DMS153 (cell line): ENCODE results near the gene CYYR1.

Source experiments
- DNase-seq: peaks from one replicate; lab custom pipeline; 2025; lab: John Stamatoyannopoulos, UW

The CYYR1 gene

GRCh38 chr21:26553898-26554297 is 19.2 kb downstream of the CYYR1 start:
- DNase-seq = no peak

DNA sequence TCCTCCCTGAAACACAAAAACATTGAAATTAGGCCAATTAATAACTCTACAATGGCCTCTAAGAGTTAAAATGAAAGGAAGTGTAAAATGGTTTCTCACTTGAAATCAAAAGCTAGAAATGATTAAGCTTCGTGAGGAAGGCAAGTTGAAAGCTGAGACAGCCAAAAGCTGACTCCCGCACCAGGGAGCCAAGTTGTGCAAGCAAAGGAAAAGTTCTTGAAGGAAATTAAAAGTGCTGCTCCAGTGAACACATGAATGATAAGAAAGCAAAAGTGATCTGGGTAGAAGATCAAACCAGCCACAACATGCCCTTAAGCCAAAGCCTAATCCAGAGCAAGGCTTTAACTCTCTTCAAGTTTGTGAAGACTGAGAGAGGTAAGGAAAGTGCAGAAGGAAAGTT is 22.8 kb downstream of the CYYR1 start:
- no peak for DNase-seq

- DNase-seq = no peak
Observed at GRCh38 chr21:26546446-26547097, 26.5 kb downstream of the CYYR1 start.

- DNase-seq = no peak
Observed at GRCh38 chr21:26544201-26544775, 28.8 kb downstream of the CYYR1 start.

DNA sequence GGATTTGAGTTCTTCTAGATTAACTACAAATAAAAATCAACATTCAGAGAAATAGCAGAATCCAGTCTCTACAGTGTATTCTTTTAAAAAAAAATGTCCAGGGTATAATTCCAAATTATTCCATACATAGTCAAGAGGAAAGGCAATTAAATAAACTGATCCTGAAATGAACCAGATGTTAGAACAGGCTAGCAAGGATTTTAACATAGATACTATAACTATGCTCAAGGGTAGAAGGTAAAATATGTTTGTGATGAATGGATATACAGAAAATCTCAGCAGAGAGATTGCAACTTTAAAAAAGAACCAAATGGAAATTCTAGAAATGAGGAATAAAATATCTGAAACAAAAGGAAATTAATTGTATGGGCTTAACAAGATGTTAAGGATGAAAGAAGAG is 32.4 kb downstream of the CYYR1 start:
- no peak for DNase-seq

- DNase-seq = no peak
Observed at GRCh38 chr21:26539566-26539965, 33.5 kb downstream of the CYYR1 start.

GRCh38 chr21:26534517-26534916 is 38.6 kb downstream of the CYYR1 start:
- DNase-seq = no peak

DNA sequence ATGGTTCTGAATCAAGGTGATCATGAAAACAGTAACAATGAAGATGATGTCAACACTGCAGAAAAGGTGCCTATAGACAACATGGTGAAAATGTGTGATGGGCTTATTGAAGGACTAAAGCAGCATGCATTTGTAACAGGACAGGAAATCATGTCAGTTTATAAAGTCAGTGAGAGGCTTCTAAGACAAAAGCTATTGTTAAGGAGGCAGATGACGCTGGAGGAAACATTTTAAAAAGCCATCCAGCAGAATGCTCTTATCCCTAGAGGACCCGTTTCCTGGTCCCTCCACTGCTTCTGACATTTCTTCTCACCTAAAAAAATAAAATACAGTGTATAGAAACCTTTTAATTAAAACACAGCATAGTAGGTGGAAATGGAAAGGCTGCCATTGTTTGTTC is 40.9 kb downstream of the CYYR1 start:
- no peak for DNase-seq

DNA sequence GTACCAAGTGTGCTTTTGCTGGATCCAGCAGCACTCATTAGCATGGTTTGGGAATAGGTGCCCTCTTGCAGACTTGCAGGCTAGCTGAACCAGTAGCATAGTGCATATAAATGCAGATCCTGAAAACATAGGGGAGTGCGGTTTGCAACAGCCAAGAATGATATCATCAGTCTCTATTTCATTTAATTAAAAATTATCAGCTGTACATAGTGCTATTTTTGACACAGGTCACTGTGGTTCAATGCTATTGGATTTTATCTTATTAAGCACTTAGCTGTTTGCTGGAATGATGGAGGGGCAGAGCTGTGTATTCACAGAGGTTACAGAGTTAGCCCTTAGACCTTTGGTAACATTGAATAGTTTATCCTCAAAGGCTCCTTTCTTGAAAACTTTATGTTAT is 43.6 kb downstream of the CYYR1 start:
- no peak for DNase-seq

DNA sequence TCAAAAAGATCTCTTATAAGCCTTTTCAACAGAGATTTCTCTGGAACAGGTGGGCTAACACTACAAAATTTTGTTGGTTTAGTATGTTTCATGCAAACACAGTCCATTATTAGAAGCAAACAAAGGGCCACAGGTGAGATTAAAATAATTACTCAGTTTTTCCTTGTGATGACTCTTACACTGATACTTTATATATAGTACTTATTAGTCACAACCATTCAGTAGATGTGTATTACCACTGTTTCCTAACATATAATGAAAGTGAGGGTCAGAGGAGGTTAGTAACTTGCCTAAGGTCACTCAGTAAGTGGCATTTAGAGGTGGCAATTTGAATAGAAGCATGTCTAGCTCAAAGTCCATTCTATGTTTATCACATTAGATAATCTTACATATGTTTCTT is 44.2 kb downstream of the CYYR1 start:
- DNase-seq = no peak

GRCh38 chr21:26522704-26523103 is 50.4 kb downstream of the CYYR1 start:
- DNase-seq = no peak

DNA sequence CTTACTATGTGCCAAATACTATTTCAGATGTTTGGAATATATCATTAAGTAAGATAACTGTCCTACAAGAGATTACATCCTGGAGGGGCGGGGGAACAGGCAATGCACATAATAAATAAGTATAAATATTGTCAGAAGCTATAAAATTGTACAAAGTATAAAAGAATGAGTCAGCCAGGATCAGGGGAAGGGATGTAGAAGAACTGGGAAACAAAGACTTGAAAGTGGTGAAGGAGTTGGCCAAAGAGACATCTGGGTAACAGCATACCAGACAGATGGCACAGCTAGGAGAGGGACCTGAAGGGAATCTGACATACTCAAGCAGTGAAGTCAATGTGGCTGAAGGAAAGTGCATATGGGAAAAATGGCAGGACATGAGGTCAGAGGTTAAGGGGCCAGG is 53.9 kb downstream of the CYYR1 start:
- no peak for DNase-seq

- DNase-seq = no peak
Observed at GRCh38 chr21:26515257-26515656, 57.8 kb downstream of the CYYR1 start.

DNA sequence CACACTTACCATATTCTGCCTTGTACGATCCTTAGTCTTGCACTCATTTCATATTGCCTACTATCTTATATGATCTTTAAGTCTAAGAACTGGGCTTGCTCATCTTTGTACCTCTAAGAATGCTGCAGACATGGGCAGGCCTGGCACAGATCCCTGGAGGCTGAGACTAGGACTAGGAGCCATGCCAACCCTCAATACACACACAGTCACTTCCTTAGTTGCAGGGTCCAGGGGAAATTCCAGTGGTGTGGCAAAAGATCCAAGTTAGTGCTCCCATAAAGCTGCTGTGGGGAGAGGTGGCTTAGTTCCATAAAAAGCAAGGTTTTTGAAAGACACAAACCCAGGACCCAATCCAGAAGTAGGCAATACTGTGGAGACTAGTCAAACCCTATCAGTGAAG is 59.9 kb downstream of the CYYR1 start:
- DNase-seq = no peak

DNA sequence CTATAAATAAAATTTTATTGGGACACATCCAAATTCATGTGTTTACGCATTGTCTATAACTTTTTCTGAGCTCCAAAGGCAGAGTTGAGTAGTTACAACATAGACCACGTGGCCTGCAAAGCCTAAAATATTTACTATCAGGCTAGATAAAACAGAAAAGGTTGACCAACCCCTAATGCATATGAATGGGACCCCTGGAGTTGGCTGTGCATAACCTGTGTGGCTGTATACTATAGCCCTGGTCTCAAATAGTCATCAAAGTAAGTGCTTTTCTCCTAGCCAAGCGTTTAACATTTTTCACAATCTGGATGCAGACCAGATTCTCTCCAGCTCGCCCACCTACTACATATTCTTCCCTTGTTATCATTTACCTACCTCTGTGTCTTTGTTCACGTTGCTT is 60.4 kb downstream of the CYYR1 start:
- no peak for DNase-seq

- DNase-seq = no peak
Observed at GRCh38 chr21:26508903-26509302, 64.2 kb downstream of the CYYR1 start.

DNA sequence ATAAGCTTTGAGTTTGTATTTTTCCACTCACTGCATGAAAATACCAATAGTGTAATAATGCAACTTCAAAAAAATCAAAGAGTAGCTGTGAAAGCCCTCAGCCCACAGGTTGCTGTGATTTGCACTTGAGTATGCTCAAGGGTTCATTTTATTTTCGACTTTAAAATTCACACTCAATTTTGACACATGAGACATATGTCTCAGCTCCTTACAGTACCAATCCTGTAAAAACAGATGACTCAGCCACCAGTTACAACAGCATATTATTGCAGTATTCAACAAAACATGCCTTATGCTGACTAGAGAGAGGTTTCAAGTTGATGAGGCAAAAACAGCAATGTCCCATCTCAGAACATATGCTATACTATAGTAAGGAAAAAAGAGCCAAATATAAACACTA is 66.1 kb downstream of the CYYR1 start:
- DNase-seq = no peak

DNA sequence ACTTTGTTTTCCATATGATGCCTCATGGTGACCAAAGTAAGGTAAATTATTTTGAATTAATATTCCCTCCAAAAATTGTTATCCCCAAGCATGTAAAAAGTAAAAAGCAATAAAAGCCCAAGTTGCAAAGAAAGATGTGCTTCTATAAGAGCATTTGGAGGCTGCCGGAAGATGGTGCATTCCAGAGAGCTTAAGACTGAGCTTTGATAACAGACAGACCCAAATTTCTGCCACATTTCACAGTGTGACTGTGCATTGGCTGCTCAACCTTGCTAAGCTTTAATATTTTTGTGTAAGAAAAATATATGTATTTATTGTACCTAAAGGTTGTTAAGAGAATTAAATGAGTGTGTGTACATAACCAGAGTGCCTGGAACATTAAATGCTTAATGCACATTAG is 67.9 kb downstream of the CYYR1 start:
- no peak for DNase-seq

DNA sequence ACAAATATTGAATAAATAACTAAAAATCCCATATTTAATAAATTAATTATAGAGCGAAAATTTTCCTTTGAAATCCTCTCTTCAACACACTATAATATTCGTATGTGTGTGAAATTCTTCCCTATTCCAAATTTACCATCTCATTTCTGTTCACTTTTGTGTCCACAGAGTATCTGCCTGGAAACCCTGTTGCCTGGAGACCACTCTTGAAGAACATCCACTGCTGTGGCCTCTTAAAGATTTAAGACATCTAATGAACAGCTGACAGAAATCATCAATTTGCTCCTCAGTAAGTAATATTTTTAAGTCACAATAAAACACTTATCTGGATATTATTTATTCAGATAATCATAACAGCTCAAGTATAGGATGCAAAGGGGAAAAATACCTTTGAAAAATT is 69.7 kb downstream of the CYYR1 start:
- DNase-seq = no peak

GRCh38 chr21:26501495-26502021 is 71.5 kb downstream of the CYYR1 start:
- DNase-seq = no peak

GRCh38 chr21:26499495-26499894 is 73.6 kb downstream of the CYYR1 start:
- no peak for DNase-seq

- DNase-seq = no peak
Observed at GRCh38 chr21:26495283-26495849, 77.7 kb downstream of the CYYR1 start.

DNA sequence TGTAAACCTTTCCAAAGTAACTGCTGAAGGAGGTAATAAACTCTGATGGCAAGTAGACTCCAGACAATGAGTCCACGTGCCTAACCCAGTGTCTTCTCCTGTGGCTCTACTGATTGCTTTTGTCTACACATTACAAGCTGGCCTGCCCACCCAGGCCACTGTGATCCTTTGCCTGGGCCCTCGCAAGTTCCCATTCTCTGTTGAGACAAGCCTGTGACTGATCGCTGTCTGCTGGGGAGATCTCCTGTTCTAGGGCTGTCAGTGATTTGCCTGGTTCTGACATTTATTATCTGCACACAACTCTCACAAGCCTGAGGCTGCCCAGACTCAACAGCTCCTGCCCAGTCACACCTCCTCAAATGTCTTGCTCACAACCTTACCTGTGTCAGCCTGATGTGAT is 81.4 kb downstream of the CYYR1 start:
- no peak for DNase-seq

DNA sequence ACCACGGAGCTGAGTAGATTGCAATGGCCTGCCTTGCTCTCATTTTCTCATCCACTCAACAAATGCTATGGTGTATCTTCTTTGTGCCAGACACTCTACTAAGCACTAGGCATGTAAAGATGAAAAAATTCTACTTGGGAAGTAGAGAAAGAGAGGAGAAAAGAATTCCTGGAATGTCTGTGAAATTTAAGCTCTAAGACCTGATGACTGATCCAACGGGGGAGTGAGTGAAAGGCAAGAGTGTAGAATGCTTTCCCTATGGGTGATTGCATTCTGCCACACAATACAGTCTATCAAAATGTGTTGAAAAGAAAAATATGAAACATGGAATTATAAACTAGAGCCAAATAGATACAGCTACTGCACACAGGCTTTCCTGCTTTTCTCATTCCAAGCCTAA is 82.3 kb downstream of the CYYR1 start:
- DNase-seq = no peak
